HG02623 (cell line): ENCODE results near the gene MPZL1.

Source experiments
- ATAC-seq: cut with Tn5 transposase; IDR thresholded peaks from one replicate; pipeline ENCODE4 v1.9.1; 2021; ENCODE audit warnings: moderate library complexity; ENCODE audit not compliant: unreplicated experiment

Gene MPZL1

GRCh38 chr1:167721617-167722151, at the start of gene MPZL1:
TSS of gene MPZL1 (plus strand) at chr1:167721982. CDS start at chr1:167722152, 170 bp downstream.
- peak; percentile 93 for ATAC-seq

- no peak for ATAC-seq
These were observed 49.0 kb upstream of the MPZL1 start for GRCh38 chr1:167672831-167673230.

- no peak for ATAC-seq
These were observed 48.5 kb upstream of the MPZL1 start for GRCh38 chr1:167673265-167673664.

- ATAC-seq, result no peak
These were observed 47.6 kb upstream of the MPZL1 start for GRCh38 chr1:167674156-167674555.

GRCh38 chr1:167675440-167675839, 46.3 kb upstream of the MPZL1 start:
- ATAC-seq, result no peak

- peak; percentile 47 for ATAC-seq
These were observed 45.4 kb upstream of the MPZL1 start for GRCh38 chr1:167676205-167676915.

- ATAC-seq, result peak; percentile 20
These were observed 44.6 kb upstream of the MPZL1 start for GRCh38 chr1:167676916-167677848.

GRCh38 chr1:167678422-167678821, 43.4 kb upstream of the MPZL1 start:
- no peak for ATAC-seq

GRCh38 chr1:167678838-167679237, 42.9 kb upstream of the MPZL1 start:
- no peak for ATAC-seq

- no peak for ATAC-seq
These were observed 42.1 kb upstream of the MPZL1 start for GRCh38 chr1:167679714-167680113.

GRCh38 chr1:167681024-167681423, 40.8 kb upstream of the MPZL1 start:
- no peak for ATAC-seq

GRCh38 chr1:167681451-167682098, 40.2 kb upstream of the MPZL1 start:
- ATAC-seq, result no peak

GRCh38 chr1:167683226-167683625, 38.6 kb upstream of the MPZL1 start:
- ATAC-seq, result no peak

- no peak for ATAC-seq
These were observed 37.9 kb upstream of the MPZL1 start for GRCh38 chr1:167683641-167684502.

GRCh38 chr1:167685844-167686243, 35.9 kb upstream of the MPZL1 start:
- no peak for ATAC-seq

GRCh38 chr1:167687919-167688519, 33.8 kb upstream of the MPZL1 start:
- no peak for ATAC-seq

GRCh38 chr1:167689567-167689920, 32.2 kb upstream of the MPZL1 start:
- ATAC-seq, result no peak

- no peak for ATAC-seq
These were observed 31.7 kb upstream of the MPZL1 start for GRCh38 chr1:167690053-167690452.

- ATAC-seq, result no peak
These were observed 28.2 kb upstream of the MPZL1 start for GRCh38 chr1:167693425-167694045.

- ATAC-seq, result no peak
These were observed 27.1 kb upstream of the MPZL1 start for GRCh38 chr1:167694691-167695090.
